Measurements from ENCODE around the gene NEMF.
"Not testable (repeated sequence)": the region's sequence is repeated elsewhere in the genome, so short reads cannot be mapped to it uniquely, and the experiment has no call there.

Gene NEMF

DNA sequence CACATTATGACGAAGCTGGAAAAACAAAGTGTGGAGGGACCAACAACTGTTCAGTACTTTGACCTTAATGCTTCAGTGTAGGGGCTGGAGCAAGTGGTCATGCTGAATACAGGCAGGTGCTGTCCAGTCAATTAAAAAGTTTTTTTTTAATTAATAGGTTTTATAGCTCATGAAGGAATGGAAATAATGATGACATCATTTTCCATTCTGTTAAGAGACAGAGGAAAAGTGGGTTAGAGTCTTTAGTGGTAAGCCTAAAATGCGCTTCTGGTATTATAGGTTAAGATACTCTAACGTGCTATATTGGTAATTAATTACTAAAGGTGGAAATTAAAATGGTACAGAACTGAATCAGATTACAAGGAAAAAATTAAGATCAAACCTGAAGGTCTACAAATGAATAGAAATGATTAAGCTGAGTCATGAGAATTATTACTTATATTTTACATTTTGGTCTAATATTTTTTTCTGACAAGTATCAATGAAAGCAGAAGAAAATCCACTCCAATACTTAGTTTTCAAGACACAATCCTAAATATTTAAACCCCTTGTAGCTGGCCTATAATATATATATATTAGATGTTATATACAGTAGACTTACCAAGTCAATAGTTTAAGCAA lies 69.1 kb downstream of the NEMF start:
- Histone ChIP-seq H3K36me3 (ENCODE audit: control insufficient read depth, insufficient read depth, low read length) (peaks cover 12% of the 10 kb centered on the region), H3K4me1 (ENCODE audit: control insufficient read depth, insufficient read depth, low read length) (no peaks in the 10 kb centered on the region), H3K4me3 (ENCODE audit: low read length) (no peak overlapping the region), H3K9me3 (ENCODE audit: control insufficient read depth, low read length) (no peaks in the 10 kb centered on the region), H3K27me3 (ENCODE audit: control insufficient read depth, insufficient read depth, low read length) (no peaks in the 10 kb centered on the region), H3K9ac (ENCODE audit: low read length) (no peak overlapping the region)

- not testable (repeated sequence) for H3K4me3 ChIP-seq (ENCODE audit: low read length); H3K9me3 ChIP-seq (ENCODE audit: control insufficient read depth, low read length); H3K9ac ChIP-seq (ENCODE audit: low read length); H3K36me3 ChIP-seq (ENCODE audit: control insufficient read depth, insufficient read depth, low read length); H3K4me1 ChIP-seq (ENCODE audit: control insufficient read depth, insufficient read depth, low read length); H3K27me3 ChIP-seq (ENCODE audit: control insufficient read depth, insufficient read depth, low read length)
These were observed 71.5 kb downstream of the NEMF start for GRCh38 chr14:49781040-49781439.

- no peaks in the 10 kb centered on the region for H3K27me3 ChIP-seq (ENCODE audit: control insufficient read depth, insufficient read depth, low read length)
- no peaks in the 10 kb centered on the region for H3K9me3 ChIP-seq (ENCODE audit: control insufficient read depth, low read length)
- no peak overlapping the region for H3K9ac ChIP-seq (ENCODE audit: low read length)
- H3K4me3 ChIP-seq (ENCODE audit: low read length): no peak overlapping the region
- H3K4me1 ChIP-seq (ENCODE audit: control insufficient read depth, insufficient read depth, low read length): no peaks in the 10 kb centered on the region
- peaks cover 9% of the 10 kb centered on the region for H3K36me3 ChIP-seq (ENCODE audit: control insufficient read depth, insufficient read depth, low read length)
These were observed 74.2 kb downstream of the NEMF start for GRCh38 chr14:49778421-49778820.

DNA sequence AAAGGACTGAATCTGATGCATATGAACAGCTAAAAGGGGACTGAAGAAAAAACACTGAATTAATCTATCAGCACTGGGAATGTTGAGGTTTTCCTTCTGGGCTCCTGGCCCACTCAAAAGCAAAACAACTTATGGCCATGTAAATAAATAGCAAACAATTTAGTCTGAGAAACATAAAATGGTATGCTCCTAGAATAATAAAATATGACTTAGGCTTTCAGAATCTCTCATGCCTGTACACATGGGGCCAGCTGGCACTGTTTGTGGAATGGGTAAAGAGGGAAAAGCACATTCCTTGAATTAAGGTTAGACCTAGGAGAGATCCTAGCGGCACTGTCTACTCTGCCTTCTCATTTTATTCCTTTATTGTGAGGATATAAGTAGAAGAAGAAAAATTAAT lies 78.5 kb downstream of the NEMF start:
- Histone ChIP-seq H3K4me3 (ENCODE audit: low read length) (no peak overlapping the region), H3K4me1 (ENCODE audit: control insufficient read depth, insufficient read depth, low read length) (peaks cover 7% of the 10 kb centered on the region), H3K27me3 (ENCODE audit: control insufficient read depth, insufficient read depth, low read length) (no peaks in the 10 kb centered on the region), H3K9me3 (ENCODE audit: control insufficient read depth, low read length) (no peaks in the 10 kb centered on the region), H3K9ac (ENCODE audit: low read length) (no peak overlapping the region), H3K36me3 (ENCODE audit: control insufficient read depth, insufficient read depth, low read length) (no peaks in the 10 kb centered on the region)

DNA sequence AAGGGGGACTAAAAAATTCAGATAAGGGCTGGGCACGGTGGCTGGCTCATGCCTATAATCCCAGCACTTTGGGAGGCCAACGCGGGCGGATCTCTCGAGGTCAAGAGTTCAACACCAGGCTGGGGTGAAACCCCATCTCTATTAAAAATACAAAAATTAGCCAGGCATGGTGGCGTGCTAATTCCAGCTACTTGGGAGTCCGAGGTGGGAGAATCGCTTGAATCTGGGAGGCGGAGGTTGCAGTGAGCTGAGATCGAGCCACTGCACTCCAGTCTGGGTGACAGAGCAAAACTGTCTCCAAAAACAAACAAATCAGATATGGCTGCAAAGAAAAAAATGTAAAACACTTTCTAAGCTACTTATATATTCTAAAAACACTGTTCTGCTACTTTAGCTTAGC lies 80.9 kb downstream of the NEMF start:
- not testable (repeated sequence) for H3K4me1 ChIP-seq (ENCODE audit: control insufficient read depth, insufficient read depth, low read length); H3K36me3 ChIP-seq (ENCODE audit: control insufficient read depth, insufficient read depth, low read length); H3K27me3 ChIP-seq (ENCODE audit: control insufficient read depth, insufficient read depth, low read length); H3K9me3 ChIP-seq (ENCODE audit: control insufficient read depth, low read length); H3K9ac ChIP-seq (ENCODE audit: low read length); H3K4me3 ChIP-seq (ENCODE audit: low read length)

DNA sequence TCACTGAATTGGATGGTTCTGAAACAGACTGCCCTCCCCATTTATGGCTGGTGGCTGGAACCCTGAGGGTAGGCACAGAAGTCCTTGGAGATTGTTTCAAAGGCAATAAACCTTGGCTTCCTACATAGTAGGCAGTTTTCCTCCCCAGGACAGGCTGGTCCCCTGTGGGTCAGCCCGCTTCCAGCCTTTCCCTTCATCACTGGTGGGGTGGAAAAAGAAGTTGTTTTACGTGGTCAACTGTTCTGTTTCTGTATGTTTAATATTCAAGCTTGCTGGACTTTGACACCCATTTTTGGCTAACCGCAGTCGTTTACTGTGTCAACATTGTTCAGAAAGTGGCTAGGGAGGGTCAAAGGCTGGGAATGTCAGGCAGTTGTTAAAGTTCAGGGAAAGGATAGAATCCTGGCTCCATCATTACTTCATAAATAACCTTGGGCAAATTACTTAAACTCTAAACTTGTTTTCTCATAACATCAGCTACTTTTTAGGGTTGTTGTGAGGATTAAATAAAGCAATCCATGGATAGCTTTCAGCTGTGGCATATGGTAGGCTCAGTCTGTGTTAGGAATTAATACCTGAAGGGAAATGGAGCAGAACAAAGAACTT lies 82.3 kb downstream of the NEMF start:
- Histone ChIP-seq H3K9ac (ENCODE audit: low read length) (peak overlapping the region; percentile 100), H3K9me3 (ENCODE audit: control insufficient read depth, low read length) (no peaks in the 10 kb centered on the region), H3K27me3 (ENCODE audit: control insufficient read depth, insufficient read depth, low read length) (no peaks in the 10 kb centered on the region), H3K4me3 (ENCODE audit: low read length) (no peak overlapping the region), H3K4me1 (ENCODE audit: control insufficient read depth, insufficient read depth, low read length) (peaks cover 7% of the 10 kb centered on the region), H3K36me3 (ENCODE audit: control insufficient read depth, insufficient read depth, low read length) (no peaks in the 10 kb centered on the region)

- Histone ChIP-seq H3K36me3 (ENCODE audit: control insufficient read depth, insufficient read depth, low read length) (no peaks in the 10 kb centered on the region), H3K9ac (ENCODE audit: low read length) (peak overlapping the region; percentile 100), H3K27me3 (ENCODE audit: control insufficient read depth, insufficient read depth, low read length) (no peaks in the 10 kb centered on the region), H3K9me3 (ENCODE audit: control insufficient read depth, low read length) (no peaks in the 10 kb centered on the region), H3K4me1 (ENCODE audit: control insufficient read depth, insufficient read depth, low read length) (peaks cover 7% of the 10 kb centered on the region), H3K4me3 (ENCODE audit: low read length) (peak overlapping the region; percentile 100)
These were observed 82.9 kb downstream of the NEMF start for GRCh38 chr14:49769581-49770211.

DNA sequence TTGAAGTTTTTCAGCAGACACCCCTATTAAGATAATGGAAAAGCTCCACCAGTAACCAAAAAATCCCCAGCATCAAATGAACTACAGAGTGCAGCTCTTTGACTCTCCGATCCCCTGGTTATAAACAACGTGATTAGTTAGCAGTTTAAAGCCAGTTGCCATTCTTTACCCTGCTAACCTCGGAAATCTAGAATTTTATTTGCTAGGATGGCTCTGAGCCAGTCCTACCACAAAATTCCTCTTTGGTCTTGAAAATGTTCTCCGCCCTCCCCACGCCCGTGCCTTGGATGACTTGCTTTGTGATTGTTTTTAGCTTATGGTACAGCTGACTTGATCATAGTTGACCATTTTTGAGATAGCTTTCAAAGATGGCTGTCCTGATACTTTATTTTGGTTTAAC lies 83.4 kb downstream of the NEMF start:
- peak overlapping the region; percentile 100 for H3K9ac ChIP-seq (ENCODE audit: low read length)
- peaks cover 7% of the 10 kb centered on the region for H3K4me1 ChIP-seq (ENCODE audit: control insufficient read depth, insufficient read depth, low read length)
- no peaks in the 10 kb centered on the region for H3K27me3 ChIP-seq (ENCODE audit: control insufficient read depth, insufficient read depth, low read length)
- H3K9me3 ChIP-seq (ENCODE audit: control insufficient read depth, low read length): no peaks in the 10 kb centered on the region
- H3K36me3 ChIP-seq (ENCODE audit: control insufficient read depth, insufficient read depth, low read length): no peaks in the 10 kb centered on the region
- peak overlapping the region; percentile 100 for H3K4me3 ChIP-seq (ENCODE audit: low read length)

DNA sequence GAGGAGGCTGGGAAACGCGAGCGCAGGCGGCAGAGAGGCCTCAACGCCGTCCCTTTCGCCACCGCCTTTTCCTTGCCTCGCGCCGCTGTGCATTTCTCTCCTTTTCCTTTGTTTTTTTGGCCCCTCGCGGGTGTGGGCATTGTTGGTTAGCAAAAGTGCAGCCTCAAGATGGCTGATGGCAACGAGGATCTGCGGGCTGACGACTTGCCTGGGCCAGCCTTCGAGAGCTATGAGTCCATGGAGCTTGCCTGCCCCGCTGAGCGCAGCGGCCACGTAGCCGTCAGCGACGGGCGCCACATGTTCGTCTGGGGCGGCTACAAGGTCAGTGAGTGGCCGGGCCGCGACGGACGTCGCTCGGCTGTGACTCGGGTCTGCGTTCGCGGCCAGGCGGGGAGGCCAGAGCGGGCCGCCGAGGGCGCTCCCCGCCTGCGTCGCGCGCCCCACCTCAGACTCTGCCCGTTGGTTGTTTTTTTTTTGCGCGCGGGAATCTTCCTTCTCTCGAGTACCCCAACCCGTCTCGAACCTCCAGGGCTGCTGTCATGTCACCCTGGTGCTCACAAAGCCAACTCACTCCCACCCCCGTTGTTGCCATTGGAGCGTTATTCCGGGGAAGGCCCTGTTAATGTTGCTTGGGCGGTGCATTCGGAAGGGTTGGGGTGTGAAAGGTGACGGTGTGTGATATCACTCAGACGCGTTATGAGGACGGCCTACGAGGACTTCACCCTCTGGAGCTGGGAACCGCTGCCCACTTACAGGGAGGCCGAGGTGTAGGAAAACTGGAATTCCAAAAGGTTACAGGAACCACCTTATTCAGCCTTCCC lies 84.1 kb downstream of the NEMF start:
- Histone ChIP-seq H3K4me3 (ENCODE audit: low read length) (peak overlapping the region; percentile 100), H3K4me1 (ENCODE audit: control insufficient read depth, insufficient read depth, low read length) (peaks cover 7% of the 10 kb centered on the region), H3K36me3 (ENCODE audit: control insufficient read depth, insufficient read depth, low read length) (no peaks in the 10 kb centered on the region), H3K9ac (ENCODE audit: low read length) (peak overlapping the region; percentile 100), H3K27me3 (ENCODE audit: control insufficient read depth, insufficient read depth, low read length) (no peaks in the 10 kb centered on the region), H3K9me3 (ENCODE audit: control insufficient read depth, low read length) (no peaks in the 10 kb centered on the region)

- Histone ChIP-seq H3K9me3 (ENCODE audit: control insufficient read depth, low read length) (no peaks in the 10 kb centered on the region), H3K36me3 (ENCODE audit: control insufficient read depth, insufficient read depth, low read length) (no peaks in the 10 kb centered on the region), H3K9ac (ENCODE audit: low read length) (peak within 1 kb of the TSS; percentile 100), H3K4me3 (ENCODE audit: low read length) (peak within 1 kb of the TSS; percentile 100), H3K27me3 (ENCODE audit: control insufficient read depth, insufficient read depth, low read length) (no peaks in the 10 kb centered on the region), H3K4me1 (ENCODE audit: control insufficient read depth, insufficient read depth, low read length) (peaks cover 7% of the 10 kb centered on the region)
These were observed 84.9 kb downstream of the NEMF start, which contains the start of gene KLHDC2 for GRCh38 chr14:49767571-49768300. Gene KLHDC2, plus strand, starts transcription at chr14:49768153. Its CDS starts 316 bp downstream, at chr14:49768469.

DNA sequence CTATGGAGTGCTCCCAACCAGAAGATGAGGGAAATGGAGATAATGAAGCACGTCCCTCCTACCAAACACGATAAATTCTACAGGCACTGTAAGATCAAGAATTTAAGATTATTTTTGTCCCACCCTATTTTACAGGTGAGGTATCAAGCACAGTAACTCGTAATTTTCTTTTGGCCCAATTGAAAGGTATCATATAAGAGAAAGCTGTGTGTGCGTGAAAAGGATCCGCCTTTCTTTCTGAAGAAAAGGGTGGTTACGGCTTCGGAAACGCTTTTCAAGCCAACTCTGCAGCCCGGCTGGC lies 85.4 kb downstream of the NEMF start:
- H3K4me1 ChIP-seq (ENCODE audit: control insufficient read depth, insufficient read depth, low read length): peaks cover 7% of the 10 kb centered on the region
- peak overlapping the region; percentile 61 for H3K4me3 ChIP-seq (ENCODE audit: low read length)
- peak overlapping the region; percentile 96 for H3K9ac ChIP-seq (ENCODE audit: low read length)
- no peaks in the 10 kb centered on the region for H3K36me3 ChIP-seq (ENCODE audit: control insufficient read depth, insufficient read depth, low read length)
- no peaks in the 10 kb centered on the region for H3K27me3 ChIP-seq (ENCODE audit: control insufficient read depth, insufficient read depth, low read length)
- H3K9me3 ChIP-seq (ENCODE audit: control insufficient read depth, low read length): no peaks in the 10 kb centered on the region
